ES-I3 (cell line): ENCODE measurements around the gene KRT14.
A peak's percentile ranks its signal among the peaks of the same experiment; 100 is the strongest.
"Not testable (repeated sequence)": the region's sequence is repeated elsewhere in the genome, so short reads cannot be mapped to it uniquely, and the experiment has no call there.

Source experiments
- H3K36me3 ChIP-seq: 2 replicates; pipeline ENCODE4 v1.6.1; 2013; ENCODE audit warnings: mild to moderate bottlenecking, low read length, control low read depth, moderate library complexity; ENCODE audit not compliant: insufficient read depth
- H3K4me1 ChIP-seq: 2 replicates; pipeline ENCODE4 v1.6.1; 2013; ENCODE audit warnings: mild to moderate bottlenecking, control low read depth, low read length; ENCODE audit not compliant: insufficient read depth
- H3K9ac ChIP-seq: 2 replicates; pipeline ENCODE4 v1.6.1; 2013; ENCODE audit warnings: low read depth, mild to moderate bottlenecking, low read length, moderate library complexity
- H3K9me3 ChIP-seq: 2 replicates; pipeline ENCODE4 v1.6.1; 2013; ENCODE audit warnings: mild to moderate bottlenecking, low read length, moderate library complexity; ENCODE audit not compliant: control insufficient read depth, insufficient read depth

The KRT14 gene

DNA sequence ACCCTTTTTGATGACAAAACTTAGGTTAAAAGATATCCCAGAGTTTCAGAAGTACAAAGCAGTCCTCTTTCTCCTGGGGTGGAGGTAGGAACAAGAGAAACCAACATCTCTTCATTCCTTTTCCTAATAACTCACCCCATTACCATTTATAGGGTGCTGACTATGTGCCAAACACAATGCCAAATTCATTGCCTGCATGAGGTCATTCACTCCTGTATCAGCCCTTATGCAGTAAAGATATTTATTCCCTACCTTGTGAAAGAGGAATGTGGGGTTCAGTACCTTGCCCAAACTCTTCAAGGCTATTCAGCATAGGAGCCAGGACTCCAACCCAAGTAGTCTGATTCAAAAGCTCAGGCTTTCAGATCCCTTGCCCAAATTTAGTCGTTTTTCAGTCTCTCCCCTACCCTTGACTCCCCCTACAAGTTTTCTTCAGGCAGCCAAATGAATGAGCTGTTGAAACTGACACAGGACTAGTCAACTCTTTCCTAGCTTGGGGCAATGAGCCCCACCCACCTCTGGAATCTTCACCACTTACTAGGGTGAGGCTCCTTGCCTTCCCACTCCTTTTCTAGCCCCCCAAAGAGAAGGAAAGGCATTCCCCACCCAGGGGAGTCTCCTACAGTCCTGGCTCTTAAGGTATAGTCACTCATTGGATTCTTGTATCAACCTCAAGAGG, 5.9 kb downstream of the KRT14 start:
- no peaks in the 10 kb centered on the region for H3K9me3 ChIP-seq
- peaks cover 4% of the 10 kb centered on the region; the same call in 1 of the 2 replicates for H3K4me1 ChIP-seq
- H3K9ac ChIP-seq = no peak overlapping the region
- no peaks in the 10 kb centered on the region for H3K36me3 ChIP-seq

DNA sequence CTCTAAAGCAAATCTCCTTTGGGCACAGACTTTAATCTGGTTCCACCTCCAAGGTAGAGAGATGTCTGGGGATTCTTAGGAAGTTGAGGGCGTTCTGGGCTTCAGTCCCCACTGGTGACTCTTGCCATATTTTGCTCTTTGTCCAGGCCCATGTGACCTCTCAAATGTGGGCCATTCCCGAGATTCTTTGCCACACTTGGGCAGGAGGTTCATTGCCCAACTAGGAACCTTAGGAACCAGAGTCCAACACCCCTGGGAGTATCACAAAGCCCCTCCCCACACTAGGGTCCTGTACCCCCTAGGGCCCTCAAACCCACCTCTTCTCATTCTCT, 6.5 kb downstream of the KRT14 start:
- no peak overlapping the region for H3K9ac ChIP-seq
- peaks cover 4% of the 10 kb centered on the region; the same call in 1 of the 2 replicates for H3K4me1 ChIP-seq
- no peaks in the 10 kb centered on the region for H3K36me3 ChIP-seq
- H3K9me3 ChIP-seq = no peaks in the 10 kb centered on the region

DNA sequence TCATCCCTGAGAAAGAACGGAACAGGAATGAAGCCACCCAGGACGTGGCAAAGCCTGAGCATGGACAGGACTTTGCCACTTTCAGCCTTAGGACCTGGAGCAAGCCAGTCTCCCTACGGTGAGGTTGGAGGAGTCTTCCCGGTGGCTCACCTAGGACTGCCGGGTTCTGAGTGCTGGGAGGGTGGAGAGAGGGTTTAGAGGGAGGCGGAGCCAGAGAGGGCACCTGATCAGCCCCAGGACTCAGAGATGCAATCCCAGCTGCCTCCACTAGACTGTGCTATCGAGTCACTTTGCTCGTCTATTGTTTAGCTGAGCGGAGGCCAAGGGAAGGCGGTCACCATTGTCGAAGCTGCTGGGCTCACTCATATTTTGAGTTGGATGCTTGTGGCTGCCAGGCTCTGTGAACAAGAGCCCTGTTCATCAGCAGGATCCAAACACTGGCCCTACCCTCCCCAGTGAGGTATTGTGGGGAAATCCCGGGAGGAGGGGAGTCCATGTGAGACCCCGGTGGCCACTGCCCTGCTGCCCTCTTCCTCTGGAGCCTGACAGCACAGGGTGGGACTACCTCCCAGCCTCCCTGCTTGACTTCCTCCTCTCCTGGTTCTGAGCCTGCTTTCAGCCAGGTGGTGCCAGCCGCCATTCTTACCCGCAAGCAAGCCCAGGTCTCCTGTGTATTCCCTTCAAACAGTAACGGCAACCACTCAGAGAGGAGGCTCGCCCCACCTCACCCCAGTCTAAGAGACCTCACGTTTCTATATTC, 7.0 kb downstream of the KRT14 start:
- Histone ChIP-seq H3K9me3 (no peaks in the 10 kb centered on the region), H3K9ac (peak overlapping the region; percentile 18; the same call in 1 of the 2 replicates), H3K36me3 (no peaks in the 10 kb centered on the region), H3K4me1 (peaks cover 4% of the 10 kb centered on the region; the same call in 1 of the 2 replicates)

DNA sequence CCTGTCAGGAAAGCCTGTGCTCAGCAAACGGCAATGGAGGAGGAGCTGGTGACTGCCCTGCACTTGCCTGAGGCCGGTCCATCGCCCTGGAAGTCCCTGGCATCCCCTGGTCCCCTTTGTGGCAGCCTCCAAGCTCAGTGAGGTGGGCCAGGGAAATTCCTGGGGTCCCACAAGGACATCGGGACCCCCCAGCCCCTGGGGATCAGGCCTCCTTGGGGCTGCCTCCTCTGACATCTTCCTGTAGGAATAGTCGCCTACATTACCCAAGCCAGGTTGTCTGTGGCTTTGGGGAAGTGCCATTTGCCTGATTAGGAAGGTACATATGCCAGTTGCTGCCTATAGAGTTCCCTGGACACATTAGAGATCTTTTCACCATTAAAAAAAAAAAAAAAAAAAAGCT, 7.7 kb downstream of the KRT14 start:
- H3K9me3 ChIP-seq = no peaks in the 10 kb centered on the region
- H3K36me3 ChIP-seq = no peaks in the 10 kb centered on the region
- peak overlapping the region; percentile 18; the same call in 1 of the 2 replicates for H3K9ac ChIP-seq
- peaks cover 4% of the 10 kb centered on the region; the same call in 1 of the 2 replicates for H3K4me1 ChIP-seq

DNA sequence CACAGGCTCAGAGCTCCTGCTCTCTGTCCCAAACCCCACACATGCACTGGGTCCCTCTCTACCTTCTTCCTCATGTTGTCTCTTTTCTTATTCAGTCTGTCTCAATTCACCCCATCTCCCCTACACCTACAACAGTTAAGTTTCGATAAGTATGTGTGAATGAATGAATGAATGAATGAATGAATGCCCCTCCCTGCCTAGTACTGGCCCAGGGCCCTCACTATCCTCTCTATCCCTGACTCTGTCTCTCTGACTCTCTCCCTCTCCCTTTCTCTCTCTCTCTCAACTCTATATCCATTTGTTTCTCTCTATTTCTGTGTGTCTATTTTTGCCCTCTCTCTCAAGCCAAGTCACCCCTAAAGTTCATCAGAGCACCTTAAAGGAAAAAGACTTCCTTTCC, 8.2 kb downstream of the KRT14 start:
- Histone ChIP-seq H3K36me3 (no peaks in the 10 kb centered on the region), H3K9me3 (no peaks in the 10 kb centered on the region), H3K4me1 (peaks cover 4% of the 10 kb centered on the region; the same call in 1 of the 2 replicates), H3K9ac (no peak overlapping the region)

DNA sequence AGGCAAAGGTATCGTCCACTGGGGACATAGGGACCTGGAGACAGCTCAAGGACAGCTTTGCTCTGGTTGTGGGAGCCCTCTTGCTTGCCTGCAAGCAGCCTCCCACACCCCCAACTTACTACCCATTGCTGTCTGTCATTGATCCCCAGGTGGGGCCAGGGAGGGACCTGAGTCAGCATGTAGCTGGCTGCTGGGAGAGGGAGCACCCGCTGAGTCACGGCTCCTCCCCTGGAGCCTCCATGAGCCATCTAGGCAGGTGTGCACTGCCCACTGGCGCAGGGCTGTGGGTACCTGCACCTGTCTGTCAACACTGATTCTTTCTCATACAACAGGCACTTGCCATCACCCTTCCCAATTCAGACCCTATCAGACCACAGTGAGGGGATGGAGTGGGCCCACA, 10.0 kb downstream of the KRT14 start:
- not testable (repeated sequence) for H3K9me3 ChIP-seq, H3K4me1 ChIP-seq, H3K36me3 ChIP-seq, H3K9ac ChIP-seq

DNA sequence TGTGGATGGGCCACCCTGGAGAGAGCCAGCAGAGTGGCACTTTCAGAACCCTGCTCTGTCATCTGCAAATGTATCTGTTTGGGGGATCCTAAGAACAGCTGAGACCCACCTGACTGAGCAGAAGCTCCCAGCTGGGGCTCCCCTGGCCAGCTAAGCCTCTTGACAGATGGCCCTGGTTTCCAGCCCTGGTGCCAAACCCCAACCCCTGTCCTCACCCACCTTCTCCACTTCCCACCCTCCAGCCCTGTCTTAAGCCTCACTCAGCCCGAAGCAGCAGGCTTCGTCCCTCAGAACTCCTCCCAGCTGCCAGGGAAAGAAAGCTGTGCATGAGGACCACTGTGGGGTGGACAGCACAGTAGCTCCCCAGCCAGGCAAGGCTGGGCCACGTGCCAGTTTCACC, 11.4 kb downstream of the KRT14 start:
- H3K4me1 ChIP-seq = peaks cover 4% of the 10 kb centered on the region; the same call in 1 of the 2 replicates
- no peak overlapping the region for H3K9ac ChIP-seq
- H3K36me3 ChIP-seq = no peaks in the 10 kb centered on the region

DNA sequence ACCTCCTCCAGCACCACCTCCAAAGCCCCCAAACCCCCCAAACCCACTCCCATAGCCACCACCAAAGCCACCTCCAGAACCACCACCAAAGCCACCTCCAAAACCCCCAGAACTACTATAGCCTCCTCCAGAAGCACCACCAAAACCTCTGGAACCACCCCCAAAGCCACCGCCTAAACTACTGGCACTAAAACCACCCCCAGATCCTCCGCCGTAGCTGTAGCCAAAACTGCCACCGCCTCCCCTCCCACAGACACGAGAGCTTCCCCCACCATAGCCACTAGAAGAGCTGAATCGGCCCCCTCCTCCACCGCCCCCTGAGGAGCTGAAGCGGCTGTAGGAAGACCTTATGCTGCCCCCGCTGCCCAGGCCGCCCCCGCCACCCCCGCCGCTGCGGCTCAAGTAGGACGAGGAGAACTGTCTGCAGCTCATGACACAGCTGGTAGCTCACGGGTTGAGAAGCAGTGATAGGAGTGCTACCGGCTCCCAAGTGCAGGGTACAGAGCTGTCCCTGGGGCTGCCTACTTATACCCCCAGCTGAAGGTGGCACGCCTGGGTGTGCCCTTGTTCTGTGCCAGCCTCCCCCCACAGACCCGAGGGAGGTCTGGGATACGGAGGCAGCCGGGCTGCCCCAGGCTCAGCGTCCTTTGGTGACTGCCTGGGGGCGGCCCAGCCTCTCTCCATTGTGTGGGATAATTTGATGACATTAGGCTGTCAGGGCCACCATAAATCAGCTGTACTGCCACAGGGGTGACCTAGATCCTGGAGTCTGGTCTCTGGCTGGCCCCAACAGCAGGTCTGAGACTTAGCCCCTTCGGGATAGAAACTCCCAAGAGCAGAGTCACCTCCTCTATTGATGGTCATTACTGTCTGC, 14.9 kb downstream of the KRT14 start, which contains the start of gene KRT9:
KRT9 (minus strand) TSS at position 499 of the 874 bp plus-strand sequence; CDS start at position 432, 67 bp downstream.
- H3K4me1 ChIP-seq = no peaks in the 10 kb centered on the region
- H3K9ac ChIP-seq = no peak within 1 kb of the TSS
- no peaks in the 10 kb centered on the region for H3K36me3 ChIP-seq
- no peaks in the 10 kb centered on the region for H3K9me3 ChIP-seq

More for the DNA sequence above, 11.4 kb downstream of the KRT14 start:
- no peaks in the 10 kb centered on the region for H3K9me3 ChIP-seq

DNA sequence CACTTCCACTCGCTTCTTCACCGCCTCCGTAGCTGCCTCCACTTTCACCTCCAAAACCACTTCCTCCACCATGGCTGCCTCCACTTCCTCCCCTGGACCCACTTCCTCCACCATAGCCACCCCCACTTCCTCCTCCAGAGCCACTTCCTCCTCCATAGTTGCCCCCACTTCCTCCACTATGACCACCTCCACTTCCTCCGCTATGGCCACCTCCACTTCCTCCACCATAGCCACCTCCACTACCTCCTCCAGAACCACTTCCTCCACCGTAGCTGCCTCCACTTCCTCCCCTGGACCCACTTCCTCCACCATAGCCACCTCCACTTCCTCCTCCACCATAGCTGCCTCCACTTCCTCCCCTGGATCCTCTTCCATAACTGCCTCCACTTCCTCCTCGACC, 19.4 kb downstream of the KRT14 start:
- H3K9me3 ChIP-seq = no peaks in the 10 kb centered on the region
- no peak overlapping the region for H3K9ac ChIP-seq
- H3K36me3 ChIP-seq = no peaks in the 10 kb centered on the region
- H3K4me1 ChIP-seq = no peaks in the 10 kb centered on the region

DNA sequence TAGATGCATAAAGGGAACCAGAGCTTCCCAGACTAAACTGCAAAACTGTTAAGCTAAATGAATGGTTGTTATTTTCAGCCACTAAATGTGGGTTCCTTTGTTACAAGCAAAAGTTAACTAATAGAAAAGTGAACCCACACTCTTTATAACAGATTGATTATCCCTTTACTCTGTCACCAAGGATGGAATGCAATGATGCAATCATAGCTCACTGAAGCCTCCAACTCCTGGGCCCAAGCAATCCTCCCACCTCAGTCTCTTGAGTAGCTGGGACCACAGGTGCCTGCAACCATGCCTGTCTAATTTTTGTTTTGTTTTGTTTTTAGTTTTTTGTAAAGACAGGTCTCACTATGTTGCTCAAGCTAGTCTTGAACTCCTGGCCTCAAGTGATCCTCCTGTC, 21.4 kb downstream of the KRT14 start:
- H3K36me3 ChIP-seq = no peaks in the 10 kb centered on the region
- no peaks in the 10 kb centered on the region for H3K9me3 ChIP-seq
- no peaks in the 10 kb centered on the region for H3K4me1 ChIP-seq
- H3K9ac ChIP-seq = no peak overlapping the region

DNA sequence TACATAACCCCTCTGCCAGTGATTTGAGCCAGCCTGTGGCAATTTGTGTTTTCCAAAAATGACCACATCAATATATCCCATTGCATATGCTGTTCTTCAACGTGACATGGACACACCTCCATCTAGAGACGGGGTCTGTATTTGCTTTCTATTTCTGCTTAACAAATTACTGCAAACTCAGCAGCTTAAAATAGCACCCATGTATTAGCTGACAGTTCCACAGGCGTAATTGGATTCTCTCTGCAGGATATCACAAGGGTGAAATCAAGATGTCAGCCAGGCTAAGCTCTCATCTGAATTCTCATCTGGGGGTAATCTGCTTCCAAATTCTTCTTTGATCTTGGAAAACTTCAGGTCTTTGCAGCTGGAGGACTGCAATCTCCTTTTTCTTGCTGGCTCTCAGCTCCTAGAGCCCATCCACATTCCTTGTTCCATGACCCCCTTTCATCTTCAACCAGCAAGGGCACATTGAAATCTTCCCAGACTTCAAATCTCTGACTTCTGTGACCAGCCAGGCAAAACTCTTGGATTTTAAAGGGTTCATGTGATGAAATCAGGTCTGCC, 23.0 kb downstream of the KRT14 start:
- Histone ChIP-seq H3K9ac (no peak overlapping the region), H3K36me3 (no peaks in the 10 kb centered on the region), H3K4me1 (no peaks in the 10 kb centered on the region), H3K9me3 (no peaks in the 10 kb centered on the region)

DNA sequence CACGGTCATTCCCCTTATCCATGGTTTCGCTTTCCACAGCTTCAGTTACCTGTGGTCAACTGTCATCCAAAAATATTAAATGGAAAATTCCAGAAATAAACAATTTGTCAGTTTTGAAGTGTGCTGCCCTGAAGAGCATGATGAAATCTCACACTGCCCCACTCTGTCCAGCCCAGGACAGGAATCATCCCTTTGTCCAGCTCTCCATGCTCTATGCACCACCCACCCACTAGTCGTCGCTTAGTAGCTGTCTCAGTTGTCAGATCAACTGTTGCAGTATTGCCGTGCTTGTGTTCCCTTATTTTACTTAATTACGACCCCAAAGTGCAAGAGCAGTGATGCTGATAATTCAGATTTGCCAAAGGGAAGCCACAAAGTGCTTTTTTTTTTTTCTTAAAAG, 25.1 kb downstream of the KRT14 start:
- Histone ChIP-seq H3K9ac (no peak overlapping the region), H3K36me3 (no peaks in the 10 kb centered on the region), H3K4me1 (no peaks in the 10 kb centered on the region), H3K9me3 (no peaks in the 10 kb centered on the region)

DNA sequence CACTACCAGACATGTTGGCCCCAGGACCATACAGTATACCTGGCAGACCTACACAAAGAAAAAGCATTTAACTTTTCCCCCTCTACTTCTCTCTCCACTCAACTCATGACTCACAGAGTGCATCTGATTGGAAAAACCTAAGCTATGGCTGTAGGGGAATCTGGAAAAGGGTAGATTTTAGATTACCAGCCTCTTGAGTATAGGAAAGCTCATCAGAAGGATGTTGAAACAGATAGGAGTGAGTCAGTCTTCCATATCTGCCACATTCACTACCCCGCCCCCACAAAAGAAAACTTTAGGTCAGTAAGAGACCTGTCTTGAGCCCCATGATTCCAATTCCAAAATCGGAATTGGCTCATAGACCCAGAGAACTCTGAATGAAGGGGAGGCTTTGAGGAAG, 27.1 kb downstream of the KRT14 start:
- H3K36me3 ChIP-seq = no peaks in the 10 kb centered on the region
- H3K9me3 ChIP-seq = no peaks in the 10 kb centered on the region
- H3K4me1 ChIP-seq = 0 out of 2 replicates have a peak, but pooled peaks cover 4% of the 10 kb centered on the region
- no peak overlapping the region for H3K9ac ChIP-seq

DNA sequence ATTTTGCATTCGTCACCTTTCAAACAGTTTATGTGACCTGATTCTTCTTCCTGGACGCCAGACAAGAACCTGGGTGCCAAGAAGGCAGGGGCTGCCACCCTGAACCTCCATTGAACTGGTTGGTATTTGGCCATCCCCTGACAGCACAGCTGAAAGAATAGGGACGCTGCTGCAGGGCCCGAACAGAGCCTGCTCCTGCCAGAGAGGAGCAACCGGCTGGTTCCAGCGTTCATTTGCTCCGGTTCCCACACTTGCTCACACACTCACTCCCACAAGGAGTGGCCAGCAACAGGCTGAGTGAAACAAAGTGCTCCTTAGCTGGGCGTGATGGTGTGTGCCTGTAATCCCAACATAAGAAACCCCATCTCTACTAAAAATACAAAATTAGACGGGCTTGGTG, 29.8 kb downstream of the KRT14 start:
- peaks cover 7% of the 10 kb centered on the region; the same call in 1 of the 2 replicates for H3K4me1 ChIP-seq
- H3K9ac ChIP-seq = no peak overlapping the region
- no peaks in the 10 kb centered on the region for H3K36me3 ChIP-seq
- no peaks in the 10 kb centered on the region for H3K9me3 ChIP-seq
